Measurements from ENCODE around the gene LARGE1.

LARGE1 gene

GRCh38 chr22:33415401-33415800 is 504.9 kb downstream of the LARGE1 start:
- Histone ChIP-seq H2AFZ (ENCODE audit: low read length) (no peak overlapping the region), H3K27me3 (ENCODE audit: insufficient read depth, low read length, poor library complexity, severe bottlenecking) (no peaks in the 10 kb centered on the region)

GRCh38 chr22:33409079-33409478 is 511.2 kb downstream of the LARGE1 start:
- TF ChIP-seq EZH2phosphoT487 (IDR thresholded peaks at IDR 0.05; ENCODE audit: borderline replicate concordance) (no peak), CTCF (conservative IDR thresholded peaks at IDR 0.05; ENCODE audit: low read length) (no peak)

More at GRCh38 chr22:33415401-33415800, 504.9 kb downstream of the LARGE1 start:
- H3K4me3 ChIP-seq (ENCODE audit: low read length, poor library complexity, severe bottlenecking) = no peak overlapping the region
- no peaks in the 10 kb centered on the region for H3K79me2 ChIP-seq (ENCODE audit: insufficient read depth, low read length)
- H3K4me1 ChIP-seq (ENCODE audit: insufficient read depth, low read length, poor library complexity, severe bottlenecking) = no peaks in the 10 kb centered on the region
- H4K20me1 ChIP-seq (ENCODE audit: insufficient read depth, low read length, poor library complexity, severe bottlenecking) = no peaks in the 10 kb centered on the region
- H3K9ac ChIP-seq (ENCODE audit: low read depth, low read length, poor library complexity, severe bottlenecking) = no peak overlapping the region
- peaks cover 19% of the 10 kb centered on the region; the same call in 1 of the 2 replicates for H3K9me3 ChIP-seq (ENCODE audit: insufficient read depth, low read depth, low read length)
- H3K36me3 ChIP-seq (ENCODE audit: insufficient read depth, low read length) = no peaks in the 10 kb centered on the region
- TF ChIP-seq CTCF (conservative IDR thresholded peaks at IDR 0.05; ENCODE audit: low read length) = no peak
- no peak for TF ChIP-seq EZH2phosphoT487 (IDR thresholded peaks at IDR 0.05; ENCODE audit: borderline replicate concordance)
- H3K4me2 ChIP-seq (ENCODE audit: low read depth, low read length, poor library complexity, severe bottlenecking) = no peak overlapping the region
- H3F3A ChIP-seq (ENCODE audit: low read depth) = no peaks in the 10 kb centered on the region
- H3K9me2 ChIP-seq (replicated peaks; ENCODE audit: low read depth, low read length) = no peaks in the 10 kb centered on the region

GRCh38 chr22:33405194-33405593 is 515.1 kb downstream of the LARGE1 start:
- H3K4me1 ChIP-seq (ENCODE audit: insufficient read depth, low read length, poor library complexity, severe bottlenecking) = no peaks in the 10 kb centered on the region
- H4K20me1 ChIP-seq (ENCODE audit: insufficient read depth, low read length, poor library complexity, severe bottlenecking) = no peaks in the 10 kb centered on the region
- no peak overlapping the region for H3K4me3 ChIP-seq (ENCODE audit: low read length, poor library complexity, severe bottlenecking)
- H3K27me3 ChIP-seq (ENCODE audit: insufficient read depth, low read length, poor library complexity, severe bottlenecking) = no peaks in the 10 kb centered on the region
- H3K9me3 ChIP-seq (ENCODE audit: insufficient read depth, low read depth, low read length) = peaks cover 22% of the 10 kb centered on the region; the same call in 1 of the 2 replicates
- H3K4me2 ChIP-seq (ENCODE audit: low read depth, low read length, poor library complexity, severe bottlenecking) = no peak overlapping the region
- no peaks in the 10 kb centered on the region for H3F3A ChIP-seq (ENCODE audit: low read depth)
- no peaks in the 10 kb centered on the region for H3K36me3 ChIP-seq (ENCODE audit: insufficient read depth, low read length)
- no peak overlapping the region for H2AFZ ChIP-seq (ENCODE audit: low read length)
- no peaks in the 10 kb centered on the region for H3K79me2 ChIP-seq (ENCODE audit: insufficient read depth, low read length)
- H3K9ac ChIP-seq (ENCODE audit: low read depth, low read length, poor library complexity, severe bottlenecking) = no peak overlapping the region
- no peaks in the 10 kb centered on the region for H3K9me2 ChIP-seq (replicated peaks; ENCODE audit: low read depth, low read length)
- no peak for TF ChIP-seq CTCF (conservative IDR thresholded peaks at IDR 0.05; ENCODE audit: low read length)

More at GRCh38 chr22:33409079-33409478, 511.2 kb downstream of the LARGE1 start:
- no peaks in the 10 kb centered on the region for H4K20me1 ChIP-seq (ENCODE audit: insufficient read depth, low read length, poor library complexity, severe bottlenecking)
- no peak overlapping the region for H3K4me2 ChIP-seq (ENCODE audit: low read depth, low read length, poor library complexity, severe bottlenecking)
- no peaks in the 10 kb centered on the region for H3K36me3 ChIP-seq (ENCODE audit: insufficient read depth, low read length)
- H2AFZ ChIP-seq (ENCODE audit: low read length) = no peak overlapping the region
- H3K9me2 ChIP-seq (replicated peaks; ENCODE audit: low read depth, low read length) = no peaks in the 10 kb centered on the region
- H3F3A ChIP-seq (ENCODE audit: low read depth) = no peaks in the 10 kb centered on the region
- no peaks in the 10 kb centered on the region for H3K4me1 ChIP-seq (ENCODE audit: insufficient read depth, low read length, poor library complexity, severe bottlenecking)
- H3K27me3 ChIP-seq (ENCODE audit: insufficient read depth, low read length, poor library complexity, severe bottlenecking) = no peaks in the 10 kb centered on the region
- peaks cover 10% of the 10 kb centered on the region; the same call in 1 of the 2 replicates for H3K9me3 ChIP-seq (ENCODE audit: insufficient read depth, low read depth, low read length)
- H3K79me2 ChIP-seq (ENCODE audit: insufficient read depth, low read length) = no peaks in the 10 kb centered on the region
- H3K4me3 ChIP-seq (ENCODE audit: low read length, poor library complexity, severe bottlenecking) = no peak overlapping the region
- H3K9ac ChIP-seq (ENCODE audit: low read depth, low read length, poor library complexity, severe bottlenecking) = no peak overlapping the region
